ENCODE results near the gene TCTA. TPM values are rescaled to one million over a fixed set of nuclear protein-coding genes. Genes with fewer than 3 reads are reported as not detected.
A peak's percentile ranks its signal among the peaks of the same experiment; 100 is the strongest.

Gene TCTA
- total and polyA plus RNA-seq, 9 of the 15 experiments (the other 6 are each of a cell fraction or from before 2014, with no cell fraction given) = 4.0 to 15.4 (median 8.2) TPM

DNA sequence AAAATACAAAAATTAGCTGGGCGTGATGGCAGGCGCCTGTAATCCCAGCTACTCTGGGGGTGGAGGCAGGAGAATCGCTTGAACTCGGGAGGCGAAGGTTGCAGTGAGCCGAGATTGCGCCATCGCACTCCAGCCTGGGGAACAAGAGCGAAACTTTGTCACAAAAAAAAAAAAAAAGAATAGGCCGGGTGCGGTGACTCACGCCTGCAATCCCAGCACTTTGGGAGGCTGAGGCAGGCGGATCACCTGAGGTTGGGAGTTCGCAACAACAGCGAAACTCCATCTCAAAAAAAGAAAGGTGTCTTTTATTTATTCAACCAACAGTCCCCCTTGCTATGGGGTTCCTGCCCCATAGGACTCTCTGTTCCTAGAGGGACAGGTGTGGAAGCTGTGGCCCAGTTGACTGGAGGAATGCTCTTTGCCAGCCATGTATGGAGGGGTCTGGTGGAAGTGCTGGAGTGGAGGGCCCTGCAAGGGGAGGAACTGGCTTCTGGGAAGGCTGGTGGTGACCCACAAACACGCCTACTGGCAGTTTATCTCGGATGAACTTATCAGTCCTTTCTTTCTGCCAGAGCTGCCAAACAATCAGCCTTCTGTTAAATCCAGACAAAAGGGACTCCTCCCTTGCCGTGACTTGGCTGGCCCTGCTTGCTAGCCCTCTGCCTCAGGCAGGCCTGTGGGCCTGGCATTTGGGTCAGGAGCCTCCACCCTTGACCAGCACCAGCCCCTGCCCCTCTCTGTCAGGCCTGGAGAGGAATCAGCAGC, 53.2 kb downstream of the TCTA start (continued):
- TF ChIP-seq AFF4 (CRISPR knock-in tag; IDR thresholded peaks at IDR 0.05) (no peak), IRF1 (CRISPR knock-in tag; IDR thresholded peaks at IDR 0.05; ENCODE audit: borderline replicate concordance) (no peak), ZNF592 (IDR thresholded peaks at IDR 0.05) (0 out of 2 replicates have a peak, but pooled peaks have one; percentile 40), POLR2B (IDR thresholded peaks at IDR 0.05; ENCODE audit: low read depth, partially characterized antibody) (no peak), NFXL1 (CRISPR knock-in tag; IDR thresholded peaks at IDR 0.05) (no peak), ZNF282 (CRISPR knock-in tag; IDR thresholded peaks at IDR 0.05) (no peak), ILK (tag; IDR thresholded peaks at IDR 0.05; ENCODE audit: borderline replicate concordance, low read depth) (no peak), FOXK1 (CRISPR knock-in tag; IDR thresholded peaks at IDR 0.05; ENCODE audit: borderline replicate concordance) (no peak), ZBTB17 (CRISPR knock-in tag; IDR thresholded peaks at IDR 0.05) (no peak), ZNF140 (CRISPR knock-in tag; IDR thresholded peaks at IDR 0.05) (no peak), SMARCC2 (IDR thresholded peaks at IDR 0.05; ENCODE audit: low read depth) (no peak), KDM2B (CRISPR knock-in tag; IDR thresholded peaks at IDR 0.05) (no peak), CHD2 (IDR thresholded peaks at IDR 0.05; ENCODE audit: low read depth, low read length) (no peak)
- TF ChIP-seq, protein P1, sequence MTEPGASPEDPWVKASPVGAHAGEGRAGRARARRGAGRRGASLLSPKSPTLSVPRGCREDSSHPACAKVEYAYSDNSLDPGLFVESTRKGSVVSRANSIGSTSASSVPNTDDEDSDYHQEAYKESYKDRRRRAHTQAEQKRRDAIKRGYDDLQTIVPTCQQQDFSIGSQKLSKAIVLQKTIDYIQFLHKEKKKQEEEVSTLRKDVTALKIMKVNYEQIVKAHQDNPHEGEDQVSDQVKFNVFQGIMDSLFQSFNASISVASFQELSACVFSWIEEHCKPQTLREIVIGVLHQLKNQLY (CRISPR knock-in tag; conservative IDR thresholded peaks at IDR 0.05) = no peak
- TF ChIP-seq, protein P2, sequence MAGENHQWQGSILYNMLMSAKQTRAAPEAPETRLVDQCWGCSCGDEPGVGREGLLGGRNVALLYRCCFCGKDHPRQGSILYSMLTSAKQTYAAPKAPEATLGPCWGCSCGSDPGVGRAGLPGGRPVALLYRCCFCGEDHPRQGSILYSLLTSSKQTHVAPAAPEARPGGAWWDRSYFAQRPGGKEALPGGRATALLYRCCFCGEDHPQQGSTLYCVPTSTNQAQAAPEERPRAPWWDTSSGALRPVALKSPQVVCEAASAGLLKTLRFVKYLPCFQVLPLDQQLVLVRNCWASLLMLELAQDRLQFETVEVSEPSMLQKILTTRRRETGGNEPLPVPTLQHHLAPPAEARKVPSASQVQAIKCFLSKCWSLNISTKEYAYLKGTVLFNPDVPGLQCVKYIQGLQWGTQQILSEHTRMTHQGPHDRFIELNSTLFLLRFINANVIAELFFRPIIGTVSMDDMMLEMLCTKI (IDR thresholded peaks at IDR 0.05; ENCODE audit: partially characterized antibody) = no peak

All from K562 (cell line).